Inferior parietal cortex (tissue), 1 donor: ENCODE results near the gene ULBP3.
"Not testable (repeated sequence)": the region's sequence is repeated elsewhere in the genome, so short reads cannot be mapped to it uniquely, and the experiment has no call there.

Experiments used
- DNase-seq: peaks from one replicate; pipeline ENCODE4 v3.0.0-alpha.2; 2016; ENCODE audit errors: extremely low spot score

Gene ULBP3

DNA sequence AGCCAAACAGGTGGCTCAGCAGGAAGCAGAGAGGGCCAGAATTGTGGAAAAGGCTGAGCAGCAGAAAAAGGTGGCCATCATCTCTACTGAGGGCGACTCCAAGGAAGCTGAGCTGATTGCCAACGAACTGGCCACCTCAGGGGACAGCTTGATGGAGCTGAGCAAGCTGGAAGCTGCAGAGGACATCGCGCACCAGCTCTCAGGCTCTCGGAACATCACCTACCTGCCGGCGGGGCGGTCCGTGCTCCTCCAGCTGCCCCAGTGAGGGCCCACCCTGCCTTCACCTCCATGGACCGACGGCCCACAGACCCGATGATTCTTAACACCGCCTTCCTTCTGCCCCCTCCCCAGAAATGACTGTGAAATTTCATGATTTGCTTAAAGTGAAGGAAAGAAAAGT, 25.8 kb downstream of the ULBP3 start:
- no peak for DNase-seq

GRCh38 chr6:150038202-150039062, 30.5 kb downstream of the ULBP3 start:
- no peak for DNase-seq

GRCh38 chr6:150037526-150038201, 31.3 kb downstream of the ULBP3 start:
- DNase-seq = no peak

DNA sequence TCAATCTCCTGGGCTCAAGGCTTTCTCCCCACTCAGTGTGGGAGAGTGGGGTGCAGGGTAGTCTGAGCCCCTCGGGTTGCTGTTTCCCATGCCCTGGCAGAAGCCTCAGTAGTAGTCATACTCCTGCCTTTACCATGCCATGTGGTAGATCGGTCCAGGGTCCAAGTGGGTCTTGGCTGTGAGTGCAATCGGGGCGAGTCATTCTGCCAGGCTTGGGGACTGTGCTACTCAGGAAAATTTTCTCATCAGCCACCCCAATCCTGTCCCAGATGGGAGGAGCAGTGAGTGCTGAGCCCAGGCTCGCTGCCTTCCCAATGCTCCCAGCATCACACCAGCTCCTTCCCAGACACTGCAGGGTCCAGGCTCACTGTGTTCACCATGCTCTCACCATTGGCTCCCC, 32.8 kb downstream of the ULBP3 start:
- DNase-seq = no peak

DNA sequence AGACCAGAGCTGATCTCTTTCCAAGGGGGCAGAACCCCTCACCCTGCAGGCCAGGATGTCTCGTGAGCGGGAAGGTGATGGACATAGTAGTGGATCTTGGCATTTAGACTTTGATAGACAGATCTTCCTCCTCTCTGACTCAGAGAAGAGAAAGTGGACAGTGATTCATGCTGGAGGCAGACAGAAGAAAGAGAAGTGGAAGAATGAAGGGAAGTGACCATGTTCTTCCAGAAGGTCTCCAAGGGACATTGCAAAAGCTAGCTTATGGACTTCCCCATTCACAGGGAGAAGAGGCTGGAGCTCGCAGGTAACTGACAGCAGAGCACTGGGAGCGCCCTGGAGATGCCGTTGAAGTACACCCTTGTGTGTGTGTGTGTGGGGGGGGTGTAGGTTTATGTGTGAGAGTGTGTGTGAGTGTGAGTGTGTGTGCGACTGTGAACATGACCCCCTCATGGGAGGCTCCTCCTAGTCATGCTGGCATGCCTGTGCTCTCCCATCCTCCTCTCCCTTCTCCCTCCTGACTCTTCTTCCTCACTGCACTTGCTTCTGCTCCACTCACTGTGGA, 35.6 kb downstream of the ULBP3 start:
- DNase-seq = no peak

DNA sequence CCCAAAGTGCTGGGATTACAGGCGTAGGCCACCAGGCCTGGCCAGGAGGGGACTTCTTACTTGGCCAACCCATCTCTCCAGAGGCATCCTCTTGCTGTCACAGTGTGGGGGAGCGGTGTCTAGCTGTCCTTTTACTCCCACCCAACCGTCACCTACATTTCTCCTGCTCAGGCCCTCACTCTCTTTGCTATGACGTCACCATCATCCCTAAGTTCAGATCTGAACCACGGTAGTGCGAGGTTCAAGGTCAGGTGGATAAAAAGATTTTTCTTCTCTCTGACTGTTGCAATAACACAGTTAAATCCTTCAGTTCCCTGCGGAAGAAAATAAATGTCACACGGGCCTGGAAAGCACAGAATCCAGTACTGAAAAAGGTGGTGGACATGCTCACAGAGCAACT, 36.3 kb downstream of the ULBP3 start:
- no peak for DNase-seq

DNA sequence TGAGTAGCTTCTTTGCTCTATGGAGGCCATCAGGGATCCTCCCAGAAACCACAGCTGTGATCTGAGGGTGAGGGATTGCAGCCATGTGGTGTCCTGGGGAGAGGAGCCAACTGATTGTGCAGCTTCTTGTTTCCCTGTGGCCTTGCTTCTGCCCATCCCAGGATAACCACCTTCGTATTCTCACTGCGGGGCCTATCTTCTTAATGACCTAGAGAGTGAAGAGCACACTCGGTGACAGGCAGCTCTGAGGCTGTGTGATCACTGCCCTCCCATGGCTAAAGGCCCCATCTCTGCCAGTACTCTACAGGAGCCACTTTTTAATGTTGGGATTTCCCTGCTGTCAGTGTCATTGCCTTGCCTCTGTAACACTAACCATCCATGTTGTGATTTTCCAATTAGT, 38.3 kb downstream of the ULBP3 start:
- DNase-seq = no peak

DNA sequence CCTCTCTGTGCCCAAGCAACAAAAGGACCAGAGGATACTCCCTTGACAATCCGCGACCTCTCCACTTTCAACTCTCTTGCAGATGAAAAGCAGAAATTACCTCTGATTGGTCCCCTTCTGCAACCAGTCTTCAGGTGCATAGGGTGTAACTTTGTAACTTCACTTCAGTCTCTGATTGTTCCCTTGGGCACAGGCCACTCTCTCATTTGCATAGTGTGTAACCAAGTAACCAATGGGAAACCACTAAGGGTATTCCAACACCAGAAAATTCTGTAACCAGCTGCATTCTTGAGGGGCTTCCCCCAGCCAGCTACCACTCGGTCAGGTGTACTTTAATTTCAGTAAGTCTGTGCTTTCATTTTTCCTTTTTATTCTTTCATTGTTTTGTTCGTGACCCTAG, 39.2 kb downstream of the ULBP3 start:
- DNase-seq = no peak

DNA sequence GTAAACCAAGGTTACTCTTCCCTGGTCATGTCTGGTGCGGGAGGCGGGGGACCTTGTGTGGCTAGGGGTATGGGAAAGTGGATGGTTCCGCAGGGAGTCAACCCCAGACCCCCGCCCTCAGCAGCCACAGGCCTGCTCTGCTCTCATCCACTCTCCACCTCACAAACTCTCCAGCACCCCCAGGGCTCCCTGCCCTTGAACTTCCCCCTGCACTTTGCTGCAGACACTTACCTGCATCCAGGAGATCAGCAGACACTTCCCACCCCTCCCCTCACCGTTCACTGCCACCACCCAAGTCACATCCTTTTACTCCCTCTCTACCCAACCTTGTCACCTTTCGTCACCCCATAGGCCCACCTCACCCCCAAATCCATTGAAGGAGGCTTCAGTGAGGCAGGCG, 39.6 kb downstream of the ULBP3 start:
- DNase-seq = no peak

DNA sequence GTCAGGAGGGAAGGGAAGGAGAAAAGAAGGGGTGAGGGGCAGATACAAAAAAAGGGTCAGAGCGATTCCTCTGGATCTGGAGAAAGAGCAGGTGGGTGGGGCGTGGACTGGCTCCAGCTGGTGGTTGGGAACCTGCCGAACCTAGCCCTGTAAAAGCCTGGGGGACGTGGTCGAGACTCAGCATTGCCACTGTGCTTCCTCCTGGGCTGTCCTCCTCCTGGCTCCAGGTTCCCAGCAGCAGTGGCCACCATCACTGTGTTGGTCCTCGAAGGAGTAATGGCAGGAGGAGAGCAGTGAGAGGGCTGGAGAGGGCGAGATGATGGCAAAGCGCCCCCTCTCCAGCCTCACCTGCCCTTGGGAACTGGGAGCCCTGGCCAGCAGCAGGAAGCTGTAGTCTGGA, 40.1 kb downstream of the ULBP3 start:
- DNase-seq = no peak

GRCh38 chr6:150027806-150028565, 40.9 kb downstream of the ULBP3 start:
- no peak for DNase-seq

DNA sequence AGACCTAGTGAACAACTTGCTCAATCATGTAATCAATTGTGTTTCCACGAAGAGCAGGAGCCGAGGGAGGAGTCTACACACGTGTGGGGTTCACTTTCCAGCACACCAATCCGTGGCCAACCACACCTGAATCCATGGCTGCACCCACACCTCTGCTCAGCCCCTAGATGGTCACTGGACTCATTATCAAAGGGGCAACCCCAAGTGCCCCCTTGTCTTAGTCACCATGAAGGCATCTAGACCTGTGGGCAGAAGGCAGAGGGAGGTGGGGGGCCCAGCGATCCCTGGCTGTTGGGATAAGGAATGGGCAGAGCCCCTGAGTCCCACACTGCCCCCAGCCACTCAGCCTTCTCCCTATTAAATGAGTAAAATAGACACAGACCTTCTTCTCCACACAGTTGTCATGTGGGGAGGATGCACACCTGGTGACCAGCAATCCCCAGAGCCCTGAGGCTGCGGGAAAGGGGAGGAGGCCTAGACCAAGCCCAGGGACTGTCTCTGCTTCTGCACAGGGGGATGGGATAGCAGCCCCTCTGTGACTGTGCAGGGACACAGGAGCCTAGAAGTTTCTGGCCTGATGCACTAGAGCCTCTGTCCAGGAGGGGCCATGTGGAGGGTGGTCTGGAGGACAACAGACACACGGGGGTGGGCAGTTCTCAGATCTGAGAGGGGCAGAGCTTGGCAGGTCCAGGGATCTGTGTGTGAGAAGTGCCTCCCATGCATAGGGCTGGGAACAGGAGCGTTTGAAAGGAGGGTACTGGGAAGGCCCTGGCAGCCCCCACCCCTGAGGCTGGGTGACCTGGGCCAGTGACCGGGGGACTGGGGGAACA, 41.7 kb downstream of the ULBP3 start:
- DNase-seq = no peak

- DNase-seq = no peak
Observed at GRCh38 chr6:150025201-150025917, 43.6 kb downstream of the ULBP3 start, which contains the start of gene RAET1L. RAET1L (minus strand) TSS chr6:150025532; CDS start chr6:150025471, 61 bp downstream.

DNA sequence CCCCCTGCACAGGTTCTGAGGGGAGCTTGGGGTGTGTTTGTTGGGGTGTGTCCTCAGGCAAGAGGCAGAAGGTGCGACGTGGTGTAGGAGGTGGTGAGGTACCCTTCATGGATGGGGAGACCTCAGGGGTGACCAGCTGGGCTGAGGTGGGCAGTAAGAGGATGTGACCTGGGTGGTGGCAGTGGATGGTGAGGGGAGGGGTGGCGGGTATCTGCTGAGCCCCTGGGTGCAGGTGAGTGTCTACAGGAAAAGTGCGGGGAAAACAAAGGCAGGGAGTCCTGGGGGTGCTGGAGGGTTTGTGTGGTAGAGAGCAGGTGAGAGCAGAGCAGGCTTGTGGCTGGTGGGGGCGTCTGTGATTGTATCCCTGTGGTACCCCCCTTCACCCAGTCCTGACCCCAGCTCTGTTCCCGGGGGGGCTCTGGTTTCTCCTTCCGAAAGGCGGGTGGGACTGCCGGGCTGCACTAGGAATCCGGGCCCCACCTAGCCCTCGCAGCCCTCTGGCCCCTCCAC, 44.2 kb downstream of the ULBP3 start:
- no peak for DNase-seq

- not testable (repeated sequence) for DNase-seq
Observed at GRCh38 chr6:150024021-150024420, 44.9 kb downstream of the ULBP3 start.

GRCh38 chr6:150021870-150022269, 47.1 kb downstream of the ULBP3 start:
- DNase-seq = not testable (repeated sequence)

DNA sequence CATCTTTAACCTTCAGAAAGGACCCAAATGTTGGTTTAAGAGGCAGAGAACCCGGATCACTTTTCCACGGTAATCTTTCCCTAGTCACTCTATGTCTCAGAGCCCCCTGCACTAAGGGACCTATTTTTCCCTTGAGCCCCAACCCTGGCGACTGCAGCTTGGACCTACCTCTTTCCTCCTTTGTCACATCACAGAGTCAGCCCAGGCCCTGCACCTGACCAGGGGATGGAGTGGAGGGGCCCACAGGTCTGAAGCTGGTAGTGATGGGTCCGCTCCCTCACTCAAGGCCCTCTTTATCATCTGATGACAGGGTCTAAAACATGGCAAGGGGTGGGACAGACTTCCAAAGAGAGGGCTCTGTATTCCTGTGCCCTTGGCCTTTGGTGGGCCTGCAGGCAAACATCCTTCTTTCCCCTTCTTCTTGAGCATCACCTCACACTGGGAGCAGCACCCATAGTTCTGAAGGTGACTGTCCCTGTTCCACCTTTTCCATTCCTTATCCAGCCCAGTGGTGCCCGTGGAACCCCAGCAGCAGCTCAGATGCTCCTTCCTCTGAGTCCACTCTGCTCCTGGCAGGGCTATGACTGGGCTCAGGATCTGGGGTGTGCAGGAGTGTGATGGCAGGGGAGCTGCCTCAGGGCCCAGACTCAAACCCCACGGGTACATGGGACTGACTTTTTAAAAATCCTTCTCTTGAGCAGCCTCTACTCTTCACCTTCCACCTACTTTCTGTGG, 49.9 kb downstream of the ULBP3 start:
- no peak for DNase-seq

DNA sequence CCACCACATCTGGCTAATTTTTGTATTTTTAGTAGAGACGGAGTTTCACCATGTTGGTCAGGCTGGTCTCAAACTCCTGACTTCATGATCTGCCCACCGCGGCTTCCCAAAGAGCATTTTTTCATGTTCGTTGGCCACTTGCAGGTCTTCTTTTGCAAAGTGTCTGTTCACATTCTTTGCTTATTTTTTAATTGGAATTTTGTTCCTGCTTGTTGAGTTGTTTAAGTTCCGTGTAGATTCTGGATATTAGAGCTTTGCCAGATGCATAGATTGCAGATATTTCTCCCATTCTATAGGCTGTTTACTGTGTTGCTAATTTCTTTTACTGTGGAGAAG, 51.8 kb downstream of the ULBP3 start:
- DNase-seq = not testable (repeated sequence)

DNA sequence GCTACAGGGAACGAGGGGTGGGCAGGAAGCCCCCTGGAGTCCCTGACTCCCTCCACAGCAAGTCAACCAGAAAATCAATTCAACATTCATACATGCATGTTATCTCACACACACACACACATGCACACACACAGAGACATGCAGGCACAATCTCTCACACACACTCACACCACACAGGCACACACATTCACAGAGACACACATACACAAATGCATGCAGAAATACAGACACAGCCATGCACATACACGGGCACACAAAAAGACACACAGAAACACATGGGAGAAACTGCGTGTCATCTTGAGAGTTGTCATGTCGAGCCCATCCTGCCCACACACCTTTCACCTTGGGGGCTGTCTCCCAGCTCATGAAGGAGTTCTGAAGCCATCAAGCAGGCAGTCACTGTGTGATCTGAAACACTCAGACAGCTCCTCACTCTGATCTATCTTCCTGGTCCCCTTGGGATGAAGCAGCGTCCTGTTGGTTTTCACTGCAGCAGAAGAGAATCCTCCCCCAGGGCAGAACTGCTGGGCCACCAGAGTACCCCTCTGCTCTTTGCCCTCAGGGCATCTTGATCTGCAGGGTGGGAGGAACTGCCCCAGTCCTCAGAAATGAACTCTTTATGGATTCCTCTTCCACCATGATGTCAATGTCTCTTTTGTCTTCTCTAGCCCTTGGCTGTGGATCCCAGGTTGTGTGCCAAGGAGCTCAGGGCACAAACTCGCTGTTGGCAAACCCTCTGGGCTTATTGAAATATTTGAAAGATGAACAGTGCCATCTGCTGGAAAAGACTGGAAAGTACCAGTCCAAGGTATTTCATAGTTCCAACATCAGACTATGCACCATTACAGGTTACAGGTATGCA, 52.4 kb downstream of the ULBP3 start:
- peak; percentile 88 for DNase-seq
